IPS-20b (cell line): ENCODE measurements around the gene SLC1A3.
A peak's percentile ranks its signal among the peaks of the same experiment; 100 is the strongest.

Source experiments
- H3K27ac ChIP-seq: one replicate; pipeline ENCODE4 v1.5.1; 2013; ENCODE audit warnings: low read length
- H3K27me3 ChIP-seq: 2 replicates; pipeline ENCODE4 v1.6.1; 2013; ENCODE audit warnings: mild to moderate bottlenecking, low read length, inconsistent platforms; ENCODE audit not compliant: insufficient read depth
- H3K36me3 ChIP-seq: 2 replicates; pipeline ENCODE4 v1.6.1; 2013; ENCODE audit warnings: low read depth, mild to moderate bottlenecking, inconsistent platforms, low read length, moderate library complexity; ENCODE audit not compliant: insufficient read depth
- H3K4me1 ChIP-seq: 2 replicates; pipeline ENCODE4 v1.6.1; 2013; ENCODE audit warnings: mild to moderate bottlenecking, control low read depth, inconsistent platforms, low read length, moderate library complexity; ENCODE audit not compliant: insufficient read depth
- H3K4me3 ChIP-seq: 2 replicates; pipeline ENCODE4 v1.5.1; 2013; ENCODE audit warnings: mild to moderate bottlenecking, low read length, inconsistent platforms
- H3K9ac ChIP-seq: 2 replicates; pipeline ENCODE4 v1.6.1; 2013; ENCODE audit warnings: low read depth, mild to moderate bottlenecking, inconsistent platforms, low read length, moderate library complexity
- H3K9me3 ChIP-seq: 2 replicates; pipeline ENCODE4 v1.6.1; 2013; ENCODE audit warnings: mild to moderate bottlenecking, low read depth, low read length, inconsistent platforms; ENCODE audit not compliant: insufficient read depth

SLC1A3 gene

DNA sequence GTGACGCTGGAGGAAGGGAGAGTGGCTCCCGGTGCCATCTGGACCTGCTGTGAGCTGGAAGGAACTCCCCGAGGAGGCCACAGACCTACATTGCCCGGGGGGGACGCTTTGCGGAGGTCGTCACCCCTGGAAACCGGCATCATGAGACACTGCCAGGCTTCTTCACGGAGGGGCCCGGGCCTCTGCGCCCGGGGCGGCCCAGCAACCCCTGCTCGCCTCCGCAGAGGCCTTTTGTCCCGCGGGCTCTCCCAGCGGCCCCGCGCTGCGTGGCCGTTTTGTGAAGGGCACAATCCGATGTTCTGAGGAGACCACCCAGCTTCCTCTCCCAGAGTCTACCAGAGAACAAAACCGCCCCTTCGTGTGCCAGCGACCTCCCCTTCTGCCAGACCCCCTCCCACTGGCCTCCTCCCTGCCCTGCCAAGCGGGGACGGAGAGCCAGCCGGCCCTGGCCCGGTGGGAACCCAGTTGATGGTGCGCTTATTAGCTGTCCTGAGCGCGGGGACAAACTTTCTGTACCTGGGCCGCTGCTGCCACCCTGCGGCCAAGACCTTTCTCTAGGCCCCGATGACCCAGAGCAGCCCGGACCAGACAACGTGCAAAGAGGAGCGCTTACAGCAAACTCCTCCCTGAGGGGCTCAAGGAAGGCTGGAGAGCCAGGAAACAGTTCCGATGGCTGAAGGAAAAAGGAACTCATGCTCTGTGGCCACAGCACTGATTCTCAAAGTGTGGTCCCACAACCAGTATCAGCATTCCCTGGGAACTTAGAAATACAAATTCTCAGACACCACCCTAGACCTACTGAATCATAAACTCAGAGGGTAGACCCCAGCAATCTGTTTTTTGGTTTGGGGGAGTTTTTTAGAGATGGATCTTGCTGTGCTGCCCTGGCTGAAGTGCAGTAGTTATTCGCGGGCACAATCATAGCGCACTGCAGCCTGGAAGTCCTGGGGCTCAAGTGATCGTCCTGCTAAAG, 86.7 kb downstream of the SLC1A3 start:
- Histone ChIP-seq H3K36me3 (no peaks in the 10 kb centered on the region), H3K4me3 (peak overlapping the region; percentile 65), H3K9me3 (no peaks in the 10 kb centered on the region), H3K4me1 (peaks cover 5% of the 10 kb centered on the region; the same call in 1 of the 2 replicates), H3K27ac (no peak overlapping the region), H3K9ac (peak overlapping the region; percentile 36; the same call in 1 of the 2 replicates), H3K27me3 (peaks cover 36% of the 10 kb centered on the region)

DNA sequence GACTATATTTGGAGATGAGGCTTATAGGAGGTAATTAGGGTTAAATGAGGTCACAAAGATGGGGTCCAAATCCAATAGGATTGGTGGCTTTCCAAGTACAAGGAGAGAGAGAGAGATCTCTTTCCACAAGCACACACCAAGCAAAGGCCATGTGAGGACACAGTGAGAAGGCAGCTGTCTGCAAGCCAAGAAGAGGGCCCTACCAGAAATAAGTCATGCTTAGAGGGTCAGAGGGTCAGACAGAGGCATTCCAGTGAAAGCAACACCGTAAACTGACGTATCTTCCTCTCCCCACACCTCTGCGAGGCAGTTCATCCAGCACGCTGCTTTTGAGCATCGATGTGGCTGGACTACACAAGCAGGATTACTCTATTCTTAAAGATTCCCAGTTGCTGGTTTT, 87.9 kb downstream of the SLC1A3 start:
- no peak overlapping the region for H3K27ac ChIP-seq
- peaks cover 5% of the 10 kb centered on the region; the same call in 1 of the 2 replicates for H3K4me1 ChIP-seq
- no peaks in the 10 kb centered on the region for H3K36me3 ChIP-seq
- H3K9ac ChIP-seq, result no peak overlapping the region
- peaks cover 36% of the 10 kb centered on the region for H3K27me3 ChIP-seq
- H3K9me3 ChIP-seq, result no peaks in the 10 kb centered on the region
- no peak overlapping the region for H3K4me3 ChIP-seq

DNA sequence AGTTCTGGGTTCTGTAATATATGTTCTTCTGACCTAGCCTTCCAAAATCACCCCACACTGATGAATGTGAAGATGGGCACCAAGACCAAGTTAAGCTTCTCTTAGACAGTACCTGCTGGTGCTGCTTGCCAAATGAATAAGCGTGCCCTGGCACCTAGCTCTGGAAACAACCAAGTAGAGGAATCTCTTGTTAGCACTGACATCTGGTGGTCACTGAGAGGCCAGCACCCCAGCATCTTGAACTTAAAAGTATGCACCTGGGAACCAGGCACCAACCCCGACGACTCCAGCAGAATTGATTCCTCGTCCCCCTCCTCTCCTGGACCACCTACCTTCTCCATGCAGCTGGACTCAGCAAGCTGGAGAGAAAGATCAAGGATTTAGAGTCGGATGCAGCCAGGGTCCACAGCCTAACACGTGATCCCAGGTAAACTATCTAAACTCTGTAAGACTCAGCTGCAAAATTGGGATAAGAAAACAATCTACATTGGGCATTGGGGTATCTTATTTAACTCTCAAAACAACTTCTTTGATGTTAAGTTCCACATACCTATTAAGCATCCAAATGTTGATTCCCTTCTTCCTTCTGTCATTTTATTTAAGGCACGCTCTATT, 89.8 kb downstream of the SLC1A3 start:
- Histone ChIP-seq H3K36me3 (no peaks in the 10 kb centered on the region), H3K27ac (no peak overlapping the region), H3K27me3 (peaks cover 33% of the 10 kb centered on the region), H3K9me3 (no peaks in the 10 kb centered on the region), H3K9ac (no peak overlapping the region), H3K4me3 (no peak overlapping the region), H3K4me1 (no peaks in the 10 kb centered on the region; the same call in 1 of the 2 replicates)

DNA sequence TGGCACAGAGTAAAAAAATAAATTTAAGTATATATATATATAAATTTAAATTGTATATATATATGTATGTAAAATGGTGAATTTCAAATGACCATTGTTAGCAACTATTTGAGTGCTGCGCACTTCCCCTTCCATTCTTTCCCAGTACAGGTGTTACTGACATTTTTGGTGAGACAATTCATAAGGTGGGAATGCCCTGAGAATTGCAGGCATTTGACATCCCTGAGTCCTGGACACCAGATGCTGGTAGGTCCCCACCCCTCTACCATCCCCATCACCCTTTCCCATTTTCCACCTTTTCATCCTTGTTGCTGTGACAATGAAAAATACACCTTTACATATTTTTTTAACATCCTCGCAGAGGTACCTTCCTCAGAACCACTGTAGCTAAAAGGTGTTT, 91.6 kb downstream of the SLC1A3 start:
- H3K27me3 ChIP-seq, result peaks cover 14% of the 10 kb centered on the region
- no peaks in the 10 kb centered on the region for H3K36me3 ChIP-seq
- no peak overlapping the region for H3K4me3 ChIP-seq
- no peak overlapping the region for H3K9ac ChIP-seq
- no peaks in the 10 kb centered on the region for H3K9me3 ChIP-seq
- no peak overlapping the region for H3K27ac ChIP-seq
- no peaks in the 10 kb centered on the region for H3K4me1 ChIP-seq

DNA sequence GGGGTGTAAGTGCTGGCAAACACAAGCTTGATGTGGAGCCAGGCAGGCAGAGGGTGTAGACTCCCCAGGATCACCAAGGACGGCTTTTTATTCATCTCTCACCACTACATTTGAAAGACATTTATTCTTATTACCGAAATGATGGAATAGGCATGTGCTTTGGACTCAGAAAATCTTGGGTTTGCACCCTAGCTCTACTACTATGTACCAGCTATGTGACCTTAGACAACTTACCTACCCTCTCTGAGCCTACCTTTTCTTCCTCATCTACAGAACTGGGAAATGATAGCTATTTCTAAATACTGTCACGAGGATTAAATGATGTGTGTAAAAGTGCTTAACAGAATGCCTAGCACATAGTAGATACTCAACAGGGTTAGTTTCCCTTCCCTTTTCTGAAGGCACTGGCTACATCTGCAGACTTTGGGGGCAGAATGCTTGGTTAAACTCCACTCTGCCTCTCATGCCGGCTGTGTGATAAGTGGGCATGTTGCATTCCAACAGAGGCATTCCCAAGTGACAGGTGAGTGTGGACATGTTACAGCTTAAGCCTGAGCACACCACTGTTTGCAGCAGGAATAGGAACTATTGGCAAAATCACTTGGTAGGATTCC, 94.8 kb downstream of the SLC1A3 start:
- H3K27me3 ChIP-seq, result no peaks in the 10 kb centered on the region
- H3K4me3 ChIP-seq, result no peak overlapping the region
- H3K9me3 ChIP-seq, result no peaks in the 10 kb centered on the region
- H3K27ac ChIP-seq, result no peak overlapping the region
- H3K9ac ChIP-seq, result no peak overlapping the region
- peaks cover 2% of the 10 kb centered on the region; the same call in 1 of the 2 replicates for H3K4me1 ChIP-seq
- H3K36me3 ChIP-seq, result no peaks in the 10 kb centered on the region

DNA sequence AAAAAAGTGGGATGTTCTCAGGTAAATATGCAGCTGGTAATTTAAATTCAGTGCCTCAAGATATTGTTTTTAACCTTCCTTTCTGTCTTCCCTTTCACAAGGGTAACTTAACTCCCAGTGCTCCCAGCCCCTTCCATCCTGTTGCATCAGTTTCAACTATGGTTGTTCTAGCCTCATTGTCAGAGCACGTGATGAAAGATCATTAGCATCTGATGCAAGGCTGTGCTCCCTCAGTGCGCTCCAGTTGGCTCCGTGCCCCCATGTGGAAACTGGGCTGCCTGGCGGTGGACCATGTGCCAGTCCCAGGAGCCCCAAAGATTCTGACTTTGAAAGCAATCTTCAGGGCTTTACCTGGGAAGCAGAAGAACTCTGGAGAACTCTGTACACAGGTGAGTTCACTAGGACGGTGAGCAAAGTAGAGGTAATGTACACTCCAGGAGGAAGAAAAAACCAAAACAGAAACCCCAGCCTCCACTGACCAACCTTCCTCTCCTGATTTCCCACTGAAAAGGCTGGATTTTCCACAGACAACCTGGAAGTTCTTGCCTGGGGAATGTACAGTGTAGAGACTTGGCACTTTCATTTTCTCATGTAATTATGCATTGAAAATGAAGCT, 96.9 kb downstream of the SLC1A3 start:
- no peaks in the 10 kb centered on the region for H3K27me3 ChIP-seq
- H3K36me3 ChIP-seq, result no peaks in the 10 kb centered on the region
- peaks cover 4% of the 10 kb centered on the region; the same call in 1 of the 2 replicates for H3K9me3 ChIP-seq
- H3K4me1 ChIP-seq, result peaks cover 2% of the 10 kb centered on the region; the same call in 1 of the 2 replicates
- H3K27ac ChIP-seq, result no peak overlapping the region
- H3K9ac ChIP-seq, result no peak overlapping the region
- H3K4me3 ChIP-seq, result no peak overlapping the region

DNA sequence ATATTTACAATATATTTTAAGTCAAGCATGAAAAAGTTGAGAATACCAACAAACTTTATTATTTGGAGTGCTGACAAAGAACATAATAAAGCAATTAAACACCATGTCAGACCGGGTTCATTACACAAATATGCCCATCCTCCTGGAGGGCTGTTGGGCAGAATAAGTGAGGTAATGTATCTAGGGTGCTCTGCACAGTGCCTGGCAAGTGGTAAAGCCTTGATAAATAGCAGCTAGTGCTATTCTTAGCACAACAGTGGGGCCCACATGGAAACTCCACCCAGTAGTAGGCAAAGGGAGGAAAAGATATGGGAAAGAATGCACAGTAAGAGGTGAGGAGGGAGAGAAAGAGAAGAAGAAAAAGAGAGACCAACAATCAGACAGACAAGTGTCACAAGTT, 97.7 kb downstream of the SLC1A3 start:
- no peaks in the 10 kb centered on the region for H3K27me3 ChIP-seq

DNA sequence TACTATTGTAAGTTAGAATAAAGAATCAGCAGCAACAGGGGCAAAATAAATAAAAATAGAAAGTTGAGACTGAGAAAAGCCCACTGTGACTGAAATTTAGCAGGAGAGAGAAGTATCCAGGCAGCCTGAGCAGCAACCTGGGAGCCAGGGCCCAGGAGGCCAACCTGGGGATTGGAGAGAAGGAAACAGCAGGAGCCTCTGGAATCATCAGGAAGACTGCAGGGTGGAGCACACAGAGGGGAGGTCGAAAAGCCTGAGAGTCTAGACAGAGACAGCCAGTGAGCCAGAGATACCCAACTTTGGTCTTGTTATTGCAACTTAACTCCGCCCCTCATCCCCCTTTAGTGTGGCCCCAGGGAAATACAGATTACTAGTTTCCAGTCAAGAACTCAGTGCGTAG, 98.6 kb downstream of the SLC1A3 start:
- Histone ChIP-seq H3K27ac (no peak overlapping the region), H3K4me1 (peaks cover 2% of the 10 kb centered on the region; the same call in 1 of the 2 replicates), H3K4me3 (no peak overlapping the region), H3K36me3 (no peaks in the 10 kb centered on the region), H3K9ac (no peak overlapping the region), H3K27me3 (no peaks in the 10 kb centered on the region), H3K9me3 (peaks cover 4% of the 10 kb centered on the region; the same call in 1 of the 2 replicates)

More for the DNA sequence above, 97.7 kb downstream of the SLC1A3 start:
- Histone ChIP-seq H3K9me3 (peaks cover 4% of the 10 kb centered on the region; the same call in 1 of the 2 replicates), H3K4me3 (no peak overlapping the region), H3K9ac (no peak overlapping the region), H3K36me3 (no peaks in the 10 kb centered on the region), H3K27ac (no peak overlapping the region), H3K4me1 (peaks cover 2% of the 10 kb centered on the region; the same call in 1 of the 2 replicates)

DNA sequence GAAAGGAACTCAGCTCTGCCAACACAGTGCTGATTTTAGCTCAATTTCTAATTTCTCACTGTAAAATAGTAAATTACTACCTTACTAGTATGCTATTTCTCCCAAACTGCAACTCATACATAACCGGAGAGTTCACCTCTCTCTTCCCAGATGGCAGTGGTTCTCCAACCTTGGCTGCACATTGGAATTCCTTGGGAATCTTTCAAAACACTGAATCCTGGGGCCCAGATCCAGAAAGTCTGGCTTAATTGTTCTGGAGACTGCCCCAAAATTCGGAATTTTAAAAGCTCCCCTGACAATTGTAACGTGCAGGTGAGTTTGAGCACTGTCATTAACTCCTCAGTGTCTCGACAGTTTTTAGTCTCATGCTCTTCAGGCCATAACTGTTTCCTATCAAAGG, 100.3 kb downstream of the SLC1A3 start:
- Histone ChIP-seq H3K9ac (no peak overlapping the region), H3K27me3 (no peaks in the 10 kb centered on the region), H3K4me1 (peaks cover 2% of the 10 kb centered on the region; the same call in 1 of the 2 replicates), H3K4me3 (no peak overlapping the region), H3K9me3 (peaks cover 4% of the 10 kb centered on the region; the same call in 1 of the 2 replicates), H3K27ac (no peak overlapping the region), H3K36me3 (no peaks in the 10 kb centered on the region)

DNA sequence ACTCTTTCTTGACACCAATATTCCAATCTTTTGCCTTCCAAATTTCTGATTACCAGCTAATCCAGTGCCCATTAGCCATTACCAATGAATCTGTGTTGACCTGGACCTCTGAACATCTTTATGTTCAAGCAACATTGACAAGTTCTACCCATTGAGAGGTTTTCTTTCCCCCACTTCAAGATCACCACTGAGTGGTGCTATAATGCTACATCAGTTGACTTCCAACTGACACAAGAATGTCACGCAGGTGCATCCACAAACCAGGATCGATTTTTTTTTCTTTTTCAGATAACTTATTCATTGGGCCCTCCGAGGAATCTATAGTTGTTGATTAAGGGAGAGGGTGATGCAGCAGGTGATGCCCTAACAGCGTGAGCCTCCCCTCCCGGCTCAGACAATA, 102.6 kb downstream of the SLC1A3 start:
- no peak overlapping the region for H3K4me3 ChIP-seq
- H3K9ac ChIP-seq, result no peak overlapping the region
- peaks cover 4% of the 10 kb centered on the region; the same call in 1 of the 2 replicates for H3K9me3 ChIP-seq
- H3K4me1 ChIP-seq, result peaks cover 2% of the 10 kb centered on the region; the same call in 1 of the 2 replicates
- no peaks in the 10 kb centered on the region for H3K36me3 ChIP-seq
- no peak overlapping the region for H3K27ac ChIP-seq
- H3K27me3 ChIP-seq, result no peaks in the 10 kb centered on the region

DNA sequence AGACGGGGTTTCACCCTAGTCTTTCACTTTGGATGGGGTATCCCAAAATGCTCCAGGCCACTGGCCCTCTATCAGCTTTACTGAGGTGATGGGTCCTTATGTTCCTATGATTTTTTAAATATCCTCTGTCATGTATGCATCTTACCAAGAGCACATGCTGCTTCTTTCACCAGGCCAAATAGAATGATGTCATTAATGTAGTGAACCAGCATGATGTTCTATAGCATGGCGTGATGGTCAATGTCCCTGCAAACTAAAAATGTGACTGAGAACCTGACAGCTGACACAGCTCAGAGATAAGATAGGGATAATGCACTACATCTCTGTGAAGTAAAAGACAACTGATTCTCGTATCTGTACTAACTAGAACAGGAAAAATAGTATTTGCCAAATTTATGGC, 103.6 kb downstream of the SLC1A3 start:
- Histone ChIP-seq H3K27me3 (no peaks in the 10 kb centered on the region), H3K9ac (no peak overlapping the region), H3K36me3 (no peaks in the 10 kb centered on the region), H3K27ac (no peak overlapping the region), H3K4me3 (no peak overlapping the region), H3K4me1 (peaks cover 2% of the 10 kb centered on the region; the same call in 1 of the 2 replicates), H3K9me3 (peaks cover 4% of the 10 kb centered on the region; the same call in 1 of the 2 replicates)
